ENCODE results near the gene EMID1. TPM values are rescaled to one million over a fixed set of nuclear protein-coding genes. Genes with fewer than 3 reads are reported as not detected.

Gene EMID1
- total RNA-seq, 1 experiment from 2014 or later, result 5.4 TPM

- Histone ChIP-seq H4K91ac (ENCODE audit: insufficient read length, low read depth, low read length) (no peak overlapping the region), H2BK20ac (ENCODE audit: low read depth, low read length, poor library complexity, severe bottlenecking) (no peak overlapping the region), H3K23me2 (ENCODE audit: insufficient read length, low read depth, low read length, poor library complexity, severe bottlenecking) (peaks cover 4% of the 10 kb centered on the region), H2BK120ac (ENCODE audit: low read depth, low read length, poor library complexity, severe bottlenecking) (no peak overlapping the region), H4K5ac (ENCODE audit: insufficient read length, low read depth, low read length) (no peak overlapping the region), H3K18ac (ENCODE audit: insufficient read length, low read depth, low read length) (no peak overlapping the region), H3K9ac (ENCODE audit: extremely low read depth, insufficient read length, low read length) (no peak overlapping the region), H4K8ac (replicated peaks; ENCODE audit: insufficient read length, low read depth, low read length) (no peak overlapping the region), H4K20me1 (ENCODE audit: control insufficient read depth, insufficient read depth, insufficient read length) (no peaks in the 10 kb centered on the region), H3K4me1 (ENCODE audit: insufficient read depth, low read length) (no peaks in the 10 kb centered on the region; the same call in 1 of the 2 replicates), H3K27me3 (ENCODE audit: insufficient read depth, low read length) (no peaks in the 10 kb centered on the region), H2BK5ac (ENCODE audit: insufficient read length, low read length) (no peak overlapping the region), H3K79me1 (ENCODE audit: insufficient read depth, low read depth, low read length, poor library complexity, severe bottlenecking) (no peaks in the 10 kb centered on the region), H2BK12ac (ENCODE audit: insufficient read length, low read depth, low read length) (no peak overlapping the region), H2BK15ac (ENCODE audit: low read depth, low read length) (no peak overlapping the region), H3K27ac (ENCODE audit: insufficient read length, low read depth, low read length) (no peak overlapping the region), H3K79me2 (ENCODE audit: insufficient read depth, low read length) (no peaks in the 10 kb centered on the region), H2AK5ac (ENCODE audit: insufficient read length, low read length) (no peak overlapping the region), H3K56ac (ENCODE audit: insufficient read length, low read depth, low read length) (no peak overlapping the region), H3K4ac (ENCODE audit: low read depth, low read length) (no peak overlapping the region), H3K14ac (ENCODE audit: insufficient read depth, low read length) (no peak overlapping the region), H3K9me3 (ENCODE audit: control insufficient read depth, low read depth, low read length) (no peaks in the 10 kb centered on the region), H3K23ac (ENCODE audit: insufficient read length, low read depth, low read length) (no peak overlapping the region), H2AFZ (ENCODE audit: low read length) (no peak overlapping the region), H3T11ph (ENCODE audit: low read length) (no peak overlapping the region), H3K4me2 (ENCODE audit: insufficient read depth, insufficient read length, low read length) (no peak overlapping the region)
- peak overlapping the region; percentile 64 to 82 for H3K4me3 Mint-ChIP-seq
- DNase-seq, result no peak
- peaks cover 22 to 34% of the 10 kb centered on the region in 2 experiments for H3K4me1 Mint-ChIP-seq
- TF ChIP-seq, protein P1, sequence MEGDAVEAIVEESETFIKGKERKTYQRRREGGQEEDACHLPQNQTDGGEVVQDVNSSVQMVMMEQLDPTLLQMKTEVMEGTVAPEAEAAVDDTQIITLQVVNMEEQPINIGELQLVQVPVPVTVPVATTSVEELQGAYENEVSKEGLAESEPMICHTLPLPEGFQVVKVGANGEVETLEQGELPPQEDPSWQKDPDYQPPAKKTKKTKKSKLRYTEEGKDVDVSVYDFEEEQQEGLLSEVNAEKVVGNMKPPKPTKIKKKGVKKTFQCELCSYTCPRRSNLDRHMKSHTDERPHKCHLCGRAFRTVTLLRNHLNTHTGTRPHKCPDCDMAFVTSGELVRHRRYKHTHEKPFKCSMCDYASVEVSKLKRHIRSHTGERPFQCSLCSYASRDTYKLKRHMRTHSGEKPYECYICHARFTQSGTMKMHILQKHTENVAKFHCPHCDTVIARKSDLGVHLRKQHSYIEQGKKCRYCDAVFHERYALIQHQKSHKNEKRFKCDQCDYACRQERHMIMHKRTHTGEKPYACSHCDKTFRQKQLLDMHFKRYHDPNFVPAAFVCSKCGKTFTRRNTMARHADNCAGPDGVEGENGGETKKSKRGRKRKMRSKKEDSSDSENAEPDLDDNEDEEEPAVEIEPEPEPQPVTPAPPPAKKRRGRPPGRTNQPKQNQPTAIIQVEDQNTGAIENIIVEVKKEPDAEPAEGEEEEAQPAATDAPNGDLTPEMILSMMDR (conservative IDR thresholded peaks at IDR 0.05), result no peak
- no peak overlapping the region for H3K27ac Mint-ChIP-seq
- no peaks in the 10 kb centered on the region; a peak in 1 of 7 replicates for H3K36me3 Mint-ChIP-seq (ENCODE audit: insufficient read depth in 1 of 3, low read depth in 3 of 3)
- WGBS (ENCODE audit: extremely low coverage, insufficient read length, low lambda C conversion rate), result no CpG with 5 or more reads among the region's 8 CpGs
- no peaks in the 10 kb centered on the region; a peak in 1 of 5 replicates for H3K9me3 Mint-ChIP-seq
- peaks cover 27% of the 10 kb centered on the region for H3K27me3 Mint-ChIP-seq (ENCODE audit: low read depth)
These were observed 1.1 kb upstream of the EMID1 start for GRCh38 chr22:29204455-29205183.

Data from H9 (cell line).